NCI-H1694 treated with DMSO at 0.1 percent for 48 hours (cell line): ENCODE measurements around the gene SULF2.
A peak's percentile ranks its signal among the peaks of the same experiment; 100 is the strongest.

ENCODE experiments used
- DNase-seq: peaks from one replicate; lab custom pipeline; 2025; lab: John Stamatoyannopoulos, UW

Gene SULF2

DNA sequence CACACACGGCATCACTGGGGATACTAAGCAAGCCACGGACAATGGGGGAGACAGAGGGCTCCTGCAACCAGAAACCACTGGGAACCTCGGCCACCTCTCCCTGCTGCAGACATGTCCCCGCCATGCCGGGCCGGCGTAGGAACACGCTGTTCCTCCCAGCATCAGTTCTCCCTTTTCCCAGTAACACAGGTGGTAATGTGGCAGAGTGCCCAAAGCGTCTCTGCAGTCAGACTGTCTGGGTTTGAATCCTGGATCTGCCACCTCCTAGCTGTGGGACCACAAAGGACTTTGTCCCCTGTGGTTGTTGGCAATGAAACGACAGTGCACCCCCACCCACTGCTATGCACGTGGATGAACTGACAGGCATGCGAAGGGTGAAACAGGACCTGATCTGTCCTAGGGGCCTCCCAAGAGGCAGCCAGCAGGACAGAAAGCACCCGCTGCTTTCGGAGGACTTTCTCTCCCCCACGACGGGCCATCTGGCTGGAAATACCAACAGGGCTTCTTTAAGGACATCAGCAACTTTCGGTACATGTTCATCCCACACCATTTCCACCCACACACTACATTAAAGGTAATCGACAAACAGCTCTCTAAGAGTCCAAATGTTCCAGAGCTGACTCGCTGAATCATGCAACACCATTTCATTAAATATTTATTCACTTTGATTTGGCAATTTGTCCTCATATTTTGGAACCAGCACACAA, 74.1 kb downstream of the SULF2 start:
- DNase-seq, result no peak

GRCh38 chr20:47710665-47711045, 74.6 kb downstream of the SULF2 start:
- DNase-seq, result no peak

- DNase-seq, result no peak
These were observed 76.1 kb downstream of the SULF2 start for GRCh38 chr20:47708953-47709833.

DNA sequence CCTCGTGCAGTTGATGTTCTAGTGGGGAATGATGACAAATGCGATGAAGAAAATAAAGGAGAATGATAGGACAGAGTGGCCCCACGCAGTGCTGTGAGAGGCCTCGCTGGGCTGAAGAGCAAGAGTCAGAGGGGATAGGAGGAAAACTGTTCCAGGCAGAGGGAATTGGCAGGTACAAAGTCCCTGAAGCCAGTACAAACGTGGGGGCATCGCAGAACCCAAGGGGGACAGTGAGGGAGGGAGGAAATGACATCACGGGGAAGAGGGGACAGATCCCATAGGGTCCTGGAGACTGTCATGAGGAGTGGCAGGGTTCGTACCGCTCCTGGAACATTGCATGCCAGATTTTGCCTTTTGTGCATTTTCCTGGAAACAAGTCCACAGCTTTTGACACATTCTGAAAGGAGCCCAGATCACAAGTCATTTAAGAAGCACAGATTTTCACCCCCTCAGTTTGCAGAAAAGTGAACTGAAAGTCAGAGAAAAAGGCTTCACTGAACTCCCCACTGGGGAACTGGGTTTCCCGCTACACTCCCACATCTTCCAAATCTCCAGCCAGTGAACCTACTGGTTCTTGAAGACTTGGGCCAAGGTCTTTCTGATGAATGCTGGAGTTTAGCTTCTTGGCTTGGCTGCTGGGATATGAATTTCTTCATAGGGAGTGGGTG, 77.0 kb downstream of the SULF2 start:
- DNase-seq, result no peak

- no peak for DNase-seq
These were observed 78.9 kb downstream of the SULF2 start for GRCh38 chr20:47706345-47706744.

DNA sequence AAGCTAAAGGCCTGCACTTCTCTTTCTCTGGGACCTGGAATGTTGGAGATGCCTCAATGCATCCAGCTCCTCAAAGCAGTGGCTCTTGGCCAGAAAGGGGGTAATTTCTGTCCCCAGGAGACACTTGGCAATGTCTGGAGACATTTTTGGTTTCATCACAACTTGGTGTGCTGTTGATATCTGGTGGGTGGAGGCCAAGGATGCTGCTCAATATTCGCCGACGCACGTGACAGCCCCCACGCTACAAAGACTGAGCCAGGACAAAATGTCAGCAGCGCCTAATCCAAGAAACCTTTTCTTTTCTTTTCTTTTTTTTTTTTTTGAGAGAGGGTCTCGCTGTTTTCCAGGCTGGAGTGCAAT, 79.8 kb downstream of the SULF2 start:
- no peak for DNase-seq

- DNase-seq, result peak; percentile 4
These were observed 80.4 kb downstream of the SULF2 start for GRCh38 chr20:47704746-47705496.

DNA sequence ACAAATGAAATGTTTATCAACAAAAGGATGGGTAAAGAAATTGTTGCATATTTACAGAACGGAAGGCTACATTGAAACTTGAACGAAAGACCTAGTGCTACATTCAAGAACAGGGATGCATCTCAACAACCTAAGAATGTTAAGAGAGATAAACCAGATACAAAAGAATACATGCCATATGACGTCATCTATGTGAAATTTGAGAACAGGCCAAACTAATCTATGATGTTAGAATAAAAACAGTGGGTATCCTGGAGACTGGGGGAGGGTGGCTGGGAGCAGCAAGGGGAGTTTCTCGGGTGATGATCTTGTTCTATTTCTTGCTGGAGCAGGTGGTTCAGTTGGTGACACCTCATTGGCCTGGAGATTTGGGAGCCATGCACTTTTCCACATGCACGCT, 81.5 kb downstream of the SULF2 start:
- DNase-seq, result no peak

- DNase-seq, result no peak
These were observed 83.7 kb downstream of the SULF2 start for GRCh38 chr20:47701612-47702011.

DNA sequence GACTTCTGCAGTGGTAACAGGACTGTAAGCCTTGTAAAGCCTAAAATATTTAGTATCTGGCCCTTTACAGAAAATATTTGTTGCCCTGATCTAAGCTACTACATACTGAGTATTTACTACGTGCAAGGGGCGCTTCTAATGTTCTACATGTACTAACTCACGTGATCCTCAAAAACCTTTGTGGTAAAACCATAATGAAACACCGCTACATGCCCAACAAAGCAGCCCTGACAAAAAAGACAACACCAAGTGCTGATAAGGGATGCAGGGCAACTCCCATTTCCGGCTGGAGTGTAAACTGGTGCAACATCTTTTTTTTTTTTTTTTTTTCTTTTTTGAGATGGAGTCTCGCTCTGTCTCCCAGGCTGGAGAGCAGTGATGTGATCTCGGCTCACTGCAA, 85.0 kb downstream of the SULF2 start:
- no peak for DNase-seq

DNA sequence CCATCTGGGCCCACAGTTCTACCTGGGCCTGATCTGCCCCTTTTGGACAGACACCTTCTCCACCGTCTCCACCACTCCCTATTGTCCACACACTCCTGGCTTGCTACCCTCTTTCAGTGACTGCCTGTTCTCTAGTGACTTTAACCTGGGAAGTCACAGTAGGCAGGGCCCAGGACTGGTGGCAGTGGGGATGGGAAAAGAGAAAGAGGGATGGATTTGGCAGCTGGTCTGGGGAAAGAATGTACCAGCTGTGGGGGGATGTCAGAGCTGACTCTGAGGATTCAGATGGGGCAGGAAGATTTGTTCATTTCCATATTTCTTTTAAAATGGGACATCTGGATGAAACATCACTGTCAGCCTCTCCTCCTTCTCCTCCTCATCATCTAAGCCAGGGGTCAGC, 85.5 kb downstream of the SULF2 start:
- no peak for DNase-seq

DNA sequence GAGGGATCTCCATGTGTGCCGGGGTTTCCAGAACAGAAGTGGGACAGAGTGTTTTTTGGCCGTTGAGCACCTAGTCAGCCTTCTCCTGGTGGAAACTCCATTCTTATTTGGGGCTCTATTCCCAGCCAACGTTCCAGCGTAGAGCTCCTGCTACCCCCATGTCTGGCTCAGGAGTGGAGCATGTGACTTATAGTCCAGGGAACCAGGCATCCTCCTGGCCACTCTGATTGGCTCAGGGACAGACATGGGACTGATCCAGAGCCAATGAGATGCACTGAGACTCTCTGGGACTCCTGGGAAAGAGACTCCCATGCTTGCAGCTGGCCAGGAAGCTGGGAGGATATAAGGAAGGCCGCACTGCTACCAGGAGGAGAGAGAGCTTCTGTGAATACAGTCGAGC, 87.1 kb downstream of the SULF2 start:
- DNase-seq, result no peak

DNA sequence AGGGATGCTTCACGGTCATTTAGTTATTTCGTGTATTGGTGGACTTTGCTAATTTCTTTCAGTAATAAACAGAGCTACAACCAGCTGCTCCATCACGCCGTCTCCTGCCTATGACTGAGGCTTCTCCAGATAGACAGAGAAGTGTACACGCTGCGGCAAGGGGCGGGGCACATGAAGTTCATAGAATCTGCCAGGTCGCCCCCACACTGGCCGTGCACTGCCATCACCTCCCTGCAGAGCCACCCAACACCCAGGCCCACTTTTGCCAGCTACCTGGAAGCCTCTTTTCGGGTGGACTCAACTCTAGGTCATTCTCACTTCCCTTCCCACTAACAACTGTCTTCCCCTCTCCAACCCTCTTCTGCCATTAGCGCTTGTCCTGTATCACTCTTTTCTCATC, 88.4 kb downstream of the SULF2 start:
- no peak for DNase-seq

DNA sequence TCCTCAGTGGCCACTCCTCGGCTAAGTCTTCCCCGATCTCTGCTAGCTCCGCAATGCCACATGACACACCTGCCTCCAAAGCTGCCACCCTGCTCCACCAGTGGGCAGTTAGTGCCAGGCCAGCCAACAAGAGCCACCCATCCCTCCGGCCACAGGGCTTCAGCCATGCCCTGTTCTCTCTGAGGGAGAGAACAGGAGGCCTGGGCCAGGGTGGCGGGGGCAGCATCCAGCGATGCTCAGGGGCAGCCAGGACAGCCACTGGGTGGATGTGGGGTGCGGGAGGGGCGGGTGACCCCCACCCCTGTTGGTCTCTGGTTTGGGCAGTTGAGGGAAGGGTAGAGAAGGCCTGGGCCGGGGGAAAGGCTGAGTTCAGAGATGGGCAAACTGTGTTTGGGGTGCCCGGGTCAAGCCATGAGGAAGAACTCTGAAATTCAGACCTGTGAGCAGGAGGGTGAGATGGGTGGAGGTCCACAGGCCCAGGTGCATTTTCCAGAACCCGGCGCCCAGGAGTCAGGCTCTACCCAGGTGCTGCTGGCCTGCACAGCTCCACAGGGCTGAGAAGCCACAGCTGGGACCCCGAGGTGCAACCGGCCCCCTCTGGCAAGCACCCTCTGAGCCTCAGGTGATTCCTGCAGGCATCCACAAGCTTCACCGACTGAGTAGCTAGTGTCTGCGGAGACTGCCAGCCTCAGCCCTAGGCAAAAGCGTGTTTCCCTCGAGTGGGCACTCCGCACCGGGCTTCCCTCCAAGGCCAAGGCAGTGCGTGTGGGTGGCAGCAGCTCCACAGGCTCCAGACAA, 91.1 kb downstream of the SULF2 start:
- no peak for DNase-seq

DNA sequence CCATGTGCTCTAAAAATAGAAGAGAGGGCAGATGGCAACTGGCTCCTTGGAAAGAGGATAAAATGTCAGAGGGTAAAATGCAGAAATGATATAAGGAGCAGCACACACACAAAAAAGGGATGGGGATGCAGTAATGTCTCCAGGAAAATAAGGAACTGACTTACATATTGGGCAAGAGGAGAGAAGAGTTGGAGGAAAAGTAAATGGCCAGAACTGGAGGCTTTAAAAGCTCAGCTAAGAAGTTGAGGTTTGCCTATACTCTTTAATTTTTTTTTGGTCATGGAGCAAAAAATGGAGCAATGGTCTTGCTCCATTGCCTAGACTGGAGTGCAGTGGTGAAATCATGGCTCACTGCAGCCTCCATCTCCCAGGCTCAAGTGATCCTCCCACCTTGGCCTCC, 93.7 kb downstream of the SULF2 start:
- DNase-seq, result peak; percentile 15

DNA sequence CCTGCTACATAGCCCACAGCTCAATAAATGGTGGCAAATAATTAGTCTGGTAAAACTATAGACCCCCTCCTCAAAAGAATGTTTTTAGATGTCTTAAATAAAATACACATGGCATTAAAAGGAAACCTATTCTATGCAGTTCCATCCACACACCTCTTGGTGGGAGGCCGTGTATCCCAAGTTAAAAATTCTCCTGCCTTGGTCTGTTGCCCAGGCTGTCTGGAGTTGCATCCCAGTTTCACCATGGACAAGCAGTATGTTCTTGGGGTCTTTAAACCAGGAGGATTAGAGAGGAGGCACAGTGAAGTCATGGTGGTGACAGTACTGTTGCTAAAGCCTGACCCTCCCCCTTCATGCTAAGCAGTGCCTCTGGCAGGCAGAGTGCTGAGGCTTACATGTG, 95.5 kb downstream of the SULF2 start:
- no peak for DNase-seq

- no peak for DNase-seq
These were observed 96.6 kb downstream of the SULF2 start for GRCh38 chr20:47688385-47689381.

DNA sequence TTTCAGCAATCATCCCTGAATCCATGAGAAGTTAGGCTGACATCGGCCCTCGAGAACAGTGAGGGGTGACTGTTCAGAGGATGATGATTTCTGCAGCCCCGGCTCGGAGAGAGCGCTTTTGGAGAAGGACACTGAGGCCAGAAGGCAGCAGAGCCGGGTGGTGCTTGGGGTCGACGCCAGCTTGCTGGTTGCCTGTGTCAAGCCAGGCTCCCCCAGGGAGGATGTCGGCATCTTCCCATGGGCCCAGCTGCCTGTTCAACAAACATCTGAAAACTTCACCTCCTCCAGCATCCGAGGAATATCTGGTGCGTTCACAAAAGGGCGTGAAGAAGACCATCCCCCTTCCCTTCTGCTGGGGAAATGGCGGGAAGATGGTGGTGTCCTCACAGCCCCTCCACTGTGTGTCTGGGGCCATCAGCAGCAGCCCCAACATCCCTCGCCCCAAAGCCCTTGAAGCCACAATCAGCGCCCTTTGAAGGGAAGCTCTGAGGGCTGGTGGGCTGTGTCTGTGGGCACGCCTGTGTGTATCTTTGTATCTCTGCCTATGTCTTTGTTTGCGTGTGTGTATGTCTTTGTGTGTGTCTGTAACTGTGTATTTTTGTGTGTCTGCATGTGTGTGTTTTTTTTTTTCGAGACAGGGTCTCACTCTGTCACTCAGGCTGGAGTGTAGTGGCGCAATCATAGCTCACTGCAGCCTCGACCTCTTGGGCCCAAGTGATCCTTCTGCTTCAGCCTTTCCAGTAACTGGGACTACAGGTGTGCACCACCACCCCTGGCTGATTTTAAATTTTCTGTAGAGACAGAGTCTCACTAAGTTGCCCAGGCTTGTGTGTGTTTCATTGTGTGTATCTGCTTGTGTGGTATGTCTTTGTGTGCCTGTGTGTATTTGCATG, 97.9 kb downstream of the SULF2 start:
- no peak for DNase-seq

GRCh38 chr20:47686545-47686944, 98.7 kb downstream of the SULF2 start:
- no peak for DNase-seq
